ENCODE data around the gene ACTL10.

DNA sequence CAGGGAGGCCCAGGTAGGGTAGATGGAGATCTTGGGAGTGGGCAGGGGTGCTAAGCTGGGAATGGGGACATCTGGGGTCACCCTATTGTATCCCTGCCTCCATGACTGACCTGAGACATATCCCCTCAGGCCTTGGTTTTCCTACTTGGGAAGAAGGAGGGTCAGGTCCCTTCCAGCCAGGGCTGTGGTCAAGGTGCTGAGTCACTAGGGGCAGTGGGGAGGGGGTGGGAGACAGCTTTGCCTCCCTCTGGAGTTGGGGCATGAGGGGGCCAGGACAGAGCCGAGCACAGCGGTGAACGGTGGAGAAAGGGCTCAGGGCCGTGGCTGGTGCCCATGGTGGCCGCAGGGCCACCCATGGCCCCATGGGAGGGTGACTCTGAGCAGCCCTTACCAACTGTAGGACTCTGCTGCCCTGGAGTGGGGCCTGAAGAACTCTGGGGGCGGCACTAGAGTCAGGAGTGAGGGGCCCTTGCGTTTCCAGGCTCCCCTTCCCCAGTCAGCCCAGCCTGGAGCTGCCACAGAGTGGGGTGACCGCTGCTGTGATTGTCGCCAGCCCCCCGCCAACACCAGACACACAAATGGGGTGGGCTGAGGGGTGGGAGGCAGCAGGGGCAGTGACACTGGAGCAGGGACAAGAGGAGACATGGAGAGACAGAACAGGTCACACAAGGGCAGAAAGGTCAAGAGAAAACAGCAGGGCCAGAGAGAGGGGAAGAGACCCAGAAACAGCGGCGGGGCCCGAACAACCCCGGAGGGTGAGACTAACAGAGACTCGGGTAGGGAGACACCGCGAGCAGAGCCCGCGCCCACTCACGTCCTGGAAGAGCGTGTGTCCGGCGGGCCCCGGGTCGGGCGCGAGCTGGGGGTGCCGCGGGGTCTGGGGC is 6.9 kb downstream of the ACTL10 start:
- no peak for TF ChIP-seq POLR2AphosphoS5 (IDR thresholded peaks at IDR 0.05; ENCODE audit: low read depth)
- TF ChIP-seq, protein P1, sequence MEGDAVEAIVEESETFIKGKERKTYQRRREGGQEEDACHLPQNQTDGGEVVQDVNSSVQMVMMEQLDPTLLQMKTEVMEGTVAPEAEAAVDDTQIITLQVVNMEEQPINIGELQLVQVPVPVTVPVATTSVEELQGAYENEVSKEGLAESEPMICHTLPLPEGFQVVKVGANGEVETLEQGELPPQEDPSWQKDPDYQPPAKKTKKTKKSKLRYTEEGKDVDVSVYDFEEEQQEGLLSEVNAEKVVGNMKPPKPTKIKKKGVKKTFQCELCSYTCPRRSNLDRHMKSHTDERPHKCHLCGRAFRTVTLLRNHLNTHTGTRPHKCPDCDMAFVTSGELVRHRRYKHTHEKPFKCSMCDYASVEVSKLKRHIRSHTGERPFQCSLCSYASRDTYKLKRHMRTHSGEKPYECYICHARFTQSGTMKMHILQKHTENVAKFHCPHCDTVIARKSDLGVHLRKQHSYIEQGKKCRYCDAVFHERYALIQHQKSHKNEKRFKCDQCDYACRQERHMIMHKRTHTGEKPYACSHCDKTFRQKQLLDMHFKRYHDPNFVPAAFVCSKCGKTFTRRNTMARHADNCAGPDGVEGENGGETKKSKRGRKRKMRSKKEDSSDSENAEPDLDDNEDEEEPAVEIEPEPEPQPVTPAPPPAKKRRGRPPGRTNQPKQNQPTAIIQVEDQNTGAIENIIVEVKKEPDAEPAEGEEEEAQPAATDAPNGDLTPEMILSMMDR (conservative IDR thresholded peaks at IDR 0.05; ENCODE audit: low read depth in 2 of 2), result no peak
- TF ChIP-seq EZH2phosphoT487 (IDR thresholded peaks at IDR 0.05; ENCODE audit: unreplicated experiment), result no peak
- TF ChIP-seq EZH2 (IDR thresholded peaks at IDR 0.05; ENCODE audit: low read depth, unreplicated experiment), result no peak
- no peak for TF ChIP-seq JUNB (IDR thresholded peaks at IDR 0.05; ENCODE audit: unreplicated experiment)
- TF ChIP-seq, protein P2, sequence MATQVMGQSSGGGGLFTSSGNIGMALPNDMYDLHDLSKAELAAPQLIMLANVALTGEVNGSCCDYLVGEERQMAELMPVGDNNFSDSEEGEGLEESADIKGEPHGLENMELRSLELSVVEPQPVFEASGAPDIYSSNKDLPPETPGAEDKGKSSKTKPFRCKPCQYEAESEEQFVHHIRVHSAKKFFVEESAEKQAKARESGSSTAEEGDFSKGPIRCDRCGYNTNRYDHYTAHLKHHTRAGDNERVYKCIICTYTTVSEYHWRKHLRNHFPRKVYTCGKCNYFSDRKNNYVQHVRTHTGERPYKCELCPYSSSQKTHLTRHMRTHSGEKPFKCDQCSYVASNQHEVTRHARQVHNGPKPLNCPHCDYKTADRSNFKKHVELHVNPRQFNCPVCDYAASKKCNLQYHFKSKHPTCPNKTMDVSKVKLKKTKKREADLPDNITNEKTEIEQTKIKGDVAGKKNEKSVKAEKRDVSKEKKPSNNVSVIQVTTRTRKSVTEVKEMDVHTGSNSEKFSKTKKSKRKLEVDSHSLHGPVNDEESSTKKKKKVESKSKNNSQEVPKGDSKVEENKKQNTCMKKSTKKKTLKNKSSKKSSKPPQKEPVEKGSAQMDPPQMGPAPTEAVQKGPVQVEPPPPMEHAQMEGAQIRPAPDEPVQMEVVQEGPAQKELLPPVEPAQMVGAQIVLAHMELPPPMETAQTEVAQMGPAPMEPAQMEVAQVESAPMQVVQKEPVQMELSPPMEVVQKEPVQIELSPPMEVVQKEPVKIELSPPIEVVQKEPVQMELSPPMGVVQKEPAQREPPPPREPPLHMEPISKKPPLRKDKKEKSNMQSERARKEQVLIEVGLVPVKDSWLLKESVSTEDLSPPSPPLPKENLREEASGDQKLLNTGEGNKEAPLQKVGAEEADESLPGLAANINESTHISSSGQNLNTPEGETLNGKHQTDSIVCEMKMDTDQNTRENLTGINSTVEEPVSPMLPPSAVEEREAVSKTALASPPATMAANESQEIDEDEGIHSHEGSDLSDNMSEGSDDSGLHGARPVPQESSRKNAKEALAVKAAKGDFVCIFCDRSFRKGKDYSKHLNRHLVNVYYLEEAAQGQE (IDR thresholded peaks at IDR 0.05; ENCODE audit: unreplicated experiment), result no peak
- no peak for TF ChIP-seq STAT1 (IDR thresholded peaks at IDR 0.05; ENCODE audit: unreplicated experiment)

Data from GM23338 (cell line).